ENCODE data around the gene HAGHL.
A peak's percentile ranks its signal among the peaks of the same experiment; 100 is the strongest.

Gene HAGHL

DNA sequence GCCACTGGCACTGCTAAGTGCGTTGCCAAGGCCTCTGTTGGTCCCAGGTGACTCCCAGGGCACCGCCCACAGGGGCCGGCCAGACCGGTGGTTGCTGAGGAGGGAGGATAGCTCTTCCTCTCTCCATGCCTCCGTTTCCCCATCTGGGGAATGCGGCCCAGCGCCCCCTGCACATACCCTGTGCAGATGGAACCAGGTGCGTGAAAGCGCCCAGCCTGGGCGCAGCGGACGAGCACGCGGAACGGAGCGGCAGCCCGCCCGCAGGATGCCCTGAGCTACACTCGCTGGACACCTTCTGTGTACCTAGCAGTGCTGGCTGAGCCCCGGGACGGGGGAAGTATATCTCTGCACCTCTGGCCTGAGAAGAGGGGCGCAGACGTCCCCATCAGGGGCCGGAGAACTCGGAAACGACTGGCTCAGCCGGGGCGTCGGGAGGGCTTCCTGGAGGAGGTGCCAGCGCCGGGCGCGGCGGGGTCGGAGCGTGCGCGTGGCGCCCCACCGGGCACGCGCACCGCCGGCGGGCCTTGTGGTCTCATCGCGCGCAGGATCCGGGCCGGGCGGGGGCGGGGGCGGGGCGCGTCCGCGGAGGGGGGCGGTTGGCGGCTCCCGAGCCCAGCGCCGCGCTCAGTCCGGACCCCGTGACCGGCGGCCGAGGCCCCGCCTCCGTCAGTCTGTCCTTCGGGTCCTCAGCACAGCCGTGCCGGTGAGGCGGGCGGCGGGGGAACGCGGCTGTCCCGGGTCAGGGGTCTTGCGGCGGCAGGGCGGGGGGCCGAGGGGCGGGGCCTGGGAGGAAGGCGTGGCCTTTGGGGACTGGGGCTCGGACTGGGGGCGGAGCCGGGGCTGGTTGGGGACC, at the start of gene HAGHL, which contains the start of gene CCDC78:
TSS of gene HAGHL (plus strand) at position 669 of the 853 bp plus-strand sequence. CDS start 404 bp downstream, outside the sequence.
TSS of gene CCDC78 (minus strand) at position 6 of the 853 bp plus-strand sequence. CDS start 76 bp downstream, outside the sequence.
- peak; percentile 86 for DNase-seq

DNA sequence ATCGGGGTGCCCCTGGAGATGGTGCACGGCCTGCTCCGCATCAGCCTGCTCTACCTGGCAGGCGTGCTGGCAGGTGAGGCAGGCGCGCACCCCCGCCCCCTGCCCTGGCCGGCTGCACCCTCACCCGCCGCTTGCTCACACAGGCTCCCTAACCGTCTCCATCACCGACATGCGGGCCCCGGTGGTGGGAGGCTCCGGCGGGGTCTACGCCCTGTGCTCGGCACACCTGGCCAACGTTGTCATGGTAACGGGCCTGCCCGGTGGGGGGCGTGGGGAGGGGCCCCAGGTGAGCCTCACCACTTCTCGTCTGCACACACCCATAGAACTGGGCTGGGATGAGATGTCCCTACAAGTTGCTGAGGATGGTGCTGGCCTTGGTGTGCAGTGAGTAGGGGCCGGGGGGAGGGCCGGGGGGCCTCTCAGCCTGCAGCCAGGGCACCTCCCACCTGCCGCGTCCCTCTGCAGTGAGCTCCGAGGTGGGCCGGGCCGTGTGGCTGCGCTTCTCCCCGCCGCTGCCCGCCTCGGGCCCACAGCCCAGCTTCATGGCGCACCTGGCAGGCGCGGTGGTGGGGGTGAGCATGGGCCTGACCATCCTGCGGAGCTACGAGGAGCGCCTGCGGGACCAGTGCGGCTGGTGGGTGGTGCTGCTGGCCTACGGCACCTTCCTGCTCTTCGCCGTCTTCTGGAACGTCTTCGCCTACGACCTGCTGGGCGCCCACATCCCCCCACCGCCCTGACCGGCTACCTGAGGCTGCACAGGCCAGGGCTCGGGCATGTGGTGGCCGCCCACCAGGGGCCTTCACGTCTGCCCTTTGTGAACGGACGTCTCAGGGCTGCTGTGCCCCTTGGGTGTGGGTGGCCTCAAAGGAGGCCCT, 49.4 kb upstream of the HAGHL start:
- DNase-seq = no peak

DNA sequence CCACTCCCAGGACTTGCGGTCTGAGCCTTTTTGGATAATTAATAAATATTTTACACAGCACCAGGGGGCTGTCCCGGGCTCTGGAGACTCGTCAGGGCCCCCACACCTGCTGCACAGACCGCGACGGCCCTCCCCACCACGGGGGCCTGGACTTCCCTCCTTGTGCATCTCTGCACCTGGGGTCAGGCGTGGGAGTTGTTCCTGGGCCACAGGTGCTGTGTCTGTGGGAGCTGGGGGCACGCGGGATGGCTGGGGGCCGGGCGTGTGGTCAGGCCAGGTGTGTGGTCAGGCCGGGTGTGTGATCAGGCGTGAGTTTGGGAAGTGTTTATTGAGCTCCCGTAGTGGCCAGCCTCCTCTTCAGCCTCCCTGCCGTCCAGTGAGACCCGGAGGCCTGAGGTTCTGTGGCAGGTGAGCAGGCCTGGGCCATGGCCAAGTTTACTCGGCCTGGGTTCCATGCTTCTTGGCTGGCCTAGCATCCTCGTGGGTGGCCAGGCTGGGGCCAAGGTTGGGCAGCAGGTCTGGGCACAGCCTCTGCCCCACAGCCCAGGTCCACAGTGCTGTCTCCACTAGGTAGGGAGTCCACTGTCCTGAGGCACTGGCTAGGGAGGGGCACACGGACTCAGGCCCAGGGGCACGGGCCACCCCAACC, 48.6 kb upstream of the HAGHL start:
- DNase-seq = no peak

GRCh38 chr16:678858-679813, 47.8 kb upstream of the HAGHL start:
- peak; percentile 83 for DNase-seq

DNA sequence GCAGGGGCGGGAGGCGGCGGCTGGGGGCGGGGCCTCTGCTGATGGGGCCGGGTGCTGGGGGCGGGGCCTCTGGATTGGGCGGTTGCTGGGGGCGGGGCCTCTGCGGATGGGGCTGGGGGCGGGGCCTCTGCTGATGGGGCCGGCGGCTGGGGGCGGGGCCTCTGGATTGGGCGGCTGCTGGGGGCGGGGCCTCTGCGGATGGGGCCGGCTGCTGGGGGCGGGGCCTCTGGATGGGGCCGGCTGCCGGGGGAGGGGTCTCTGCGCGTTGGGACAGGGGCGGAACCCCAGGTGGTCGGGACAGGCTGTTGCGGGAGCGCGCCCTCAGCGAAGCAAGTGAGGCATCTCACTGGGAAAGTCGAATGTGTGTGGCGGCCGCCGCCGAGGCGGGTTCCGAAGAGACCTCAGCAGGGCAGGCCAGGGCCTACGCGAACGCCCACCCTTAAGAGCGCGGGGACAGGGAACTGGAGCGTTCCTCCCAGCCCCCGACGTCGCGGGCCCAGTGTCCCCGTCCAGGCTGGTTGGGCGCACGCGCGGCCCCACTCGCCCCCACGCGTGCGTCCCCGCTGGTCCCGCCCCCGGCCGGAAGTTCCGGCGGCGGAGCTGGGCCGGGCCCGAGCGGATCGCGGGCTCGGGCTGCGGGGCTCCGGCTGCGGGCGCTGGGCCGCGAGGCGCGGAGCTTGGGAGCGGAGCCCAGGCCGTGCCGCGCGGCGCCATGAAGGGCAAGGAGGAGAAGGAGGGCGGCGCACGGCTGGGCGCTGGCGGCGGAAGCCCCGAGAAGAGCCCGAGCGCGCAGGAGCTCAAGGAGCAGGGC, 46.9 kb upstream of the HAGHL start, which contains the start of gene STUB1:
TSS of gene STUB1 (plus strand) at position 597 of the 811 bp plus-strand sequence. CDS start at position 713, 116 bp downstream.
- peak; percentile 95 for DNase-seq

- no peak for DNase-seq
Observed at GRCh38 chr16:680625-680945, 46.3 kb upstream of the HAGHL start.

- DNase-seq = peak; percentile 70
Observed at GRCh38 chr16:680967-681745, 45.8 kb upstream of the HAGHL start.

DNA sequence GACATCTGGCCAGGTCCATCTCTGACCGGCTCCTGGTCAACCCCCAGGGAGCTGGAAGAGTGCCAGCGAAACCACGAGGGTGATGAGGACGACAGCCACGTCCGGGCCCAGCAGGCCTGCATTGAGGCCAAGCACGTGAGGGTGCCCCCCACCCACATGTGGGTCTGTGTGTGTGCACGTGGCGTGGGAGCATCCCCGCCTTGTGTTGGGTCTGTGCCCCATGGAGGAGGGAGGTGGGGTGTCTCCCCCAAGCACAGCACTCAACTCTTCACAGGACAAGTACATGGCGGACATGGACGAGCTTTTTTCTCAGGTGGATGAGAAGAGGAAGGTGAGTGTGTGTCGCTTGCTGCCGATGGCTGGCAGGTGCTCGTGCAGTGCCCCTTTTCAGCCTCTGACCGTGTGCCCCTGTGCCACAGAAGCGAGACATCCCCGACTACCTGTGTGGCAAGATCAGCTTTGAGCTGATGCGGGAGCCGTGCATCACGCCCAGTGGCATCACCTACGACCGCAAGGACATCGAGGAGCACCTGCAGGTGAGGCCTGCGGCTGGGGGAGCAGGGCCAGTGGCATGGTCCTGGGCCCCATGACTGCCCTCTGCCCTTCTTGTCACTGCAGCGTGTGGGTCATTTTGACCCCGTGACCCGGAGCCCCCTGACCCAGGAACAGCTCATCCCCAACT, 45.0 kb upstream of the HAGHL start:
- no peak for DNase-seq

DNA sequence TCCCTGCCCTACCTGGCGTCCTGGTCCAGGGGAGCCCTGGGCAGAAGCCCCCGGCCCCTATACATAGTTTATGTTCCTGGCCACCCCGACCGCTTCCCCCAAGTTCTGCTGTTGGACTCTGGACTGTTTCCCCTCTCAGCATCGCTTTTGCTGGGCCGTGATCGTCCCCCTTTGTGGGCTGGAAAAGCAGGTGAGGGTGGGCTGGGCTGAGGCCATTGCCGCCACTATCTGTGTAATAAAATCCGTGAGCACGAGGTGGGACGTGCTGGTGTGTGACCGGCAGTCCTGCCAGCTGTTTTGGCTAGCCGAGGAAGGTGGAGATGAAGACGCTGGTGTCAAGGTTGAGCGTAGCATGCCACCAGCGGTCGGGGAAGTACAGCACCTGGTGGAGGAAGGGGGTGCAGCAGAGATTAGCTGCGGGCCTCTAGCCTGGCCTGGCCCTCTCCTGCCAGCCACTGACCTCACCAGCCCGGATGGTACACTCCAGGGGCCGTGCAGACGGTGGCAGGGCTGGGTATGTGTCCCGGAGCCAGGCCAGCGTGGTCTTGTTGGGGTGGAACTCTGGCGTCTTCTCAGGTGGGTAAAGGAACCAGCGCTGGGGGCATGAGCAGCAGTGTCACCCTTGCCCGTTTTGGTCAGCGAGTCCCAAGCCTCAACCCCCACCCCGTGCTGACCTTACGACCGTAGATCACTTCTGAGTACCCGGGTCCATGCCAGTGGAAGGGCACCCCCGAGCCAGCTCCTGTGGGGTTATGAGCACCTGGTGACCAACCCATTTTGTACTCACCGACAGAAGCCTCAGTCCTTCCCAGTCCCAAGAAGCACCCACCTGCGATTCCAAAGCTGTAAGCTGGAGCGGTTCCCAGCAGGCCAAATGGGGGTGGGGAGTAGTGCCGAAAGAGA, 44.2 kb upstream of the HAGHL start:
- DNase-seq = no peak

DNA sequence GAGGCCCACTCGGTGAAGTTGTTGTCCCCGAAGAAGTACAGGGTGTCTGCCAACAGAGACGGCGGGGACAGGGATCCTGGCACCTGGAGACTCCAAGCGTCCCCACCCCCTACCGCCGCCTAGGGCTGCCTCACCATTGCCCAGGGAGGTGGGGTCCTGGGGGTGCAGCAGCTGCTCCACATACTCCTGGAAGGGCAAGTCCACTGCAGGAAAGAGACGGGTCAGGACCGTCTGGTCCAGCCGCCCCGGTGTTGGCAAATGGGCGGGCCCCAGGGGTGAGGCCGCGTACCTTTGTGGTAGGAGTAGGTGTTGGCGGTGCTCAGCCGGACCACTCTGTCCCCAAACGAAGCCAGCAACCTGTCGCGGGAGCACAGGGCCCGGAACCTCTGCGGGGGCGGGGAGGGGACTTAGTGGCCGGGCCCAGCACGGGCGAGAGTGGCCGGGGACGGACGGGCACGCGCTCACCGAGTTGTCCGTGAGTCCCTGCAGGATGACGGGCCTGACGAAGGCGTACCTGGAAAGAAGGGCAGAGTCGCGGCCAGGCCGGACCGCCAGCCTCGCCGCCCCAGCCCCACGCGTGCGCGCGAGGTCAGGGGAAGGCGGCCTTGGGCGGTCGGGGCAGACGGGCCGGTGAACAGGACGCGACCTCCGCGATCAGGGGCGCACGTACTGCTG, 43.4 kb upstream of the HAGHL start:
- DNase-seq = no peak

DNA sequence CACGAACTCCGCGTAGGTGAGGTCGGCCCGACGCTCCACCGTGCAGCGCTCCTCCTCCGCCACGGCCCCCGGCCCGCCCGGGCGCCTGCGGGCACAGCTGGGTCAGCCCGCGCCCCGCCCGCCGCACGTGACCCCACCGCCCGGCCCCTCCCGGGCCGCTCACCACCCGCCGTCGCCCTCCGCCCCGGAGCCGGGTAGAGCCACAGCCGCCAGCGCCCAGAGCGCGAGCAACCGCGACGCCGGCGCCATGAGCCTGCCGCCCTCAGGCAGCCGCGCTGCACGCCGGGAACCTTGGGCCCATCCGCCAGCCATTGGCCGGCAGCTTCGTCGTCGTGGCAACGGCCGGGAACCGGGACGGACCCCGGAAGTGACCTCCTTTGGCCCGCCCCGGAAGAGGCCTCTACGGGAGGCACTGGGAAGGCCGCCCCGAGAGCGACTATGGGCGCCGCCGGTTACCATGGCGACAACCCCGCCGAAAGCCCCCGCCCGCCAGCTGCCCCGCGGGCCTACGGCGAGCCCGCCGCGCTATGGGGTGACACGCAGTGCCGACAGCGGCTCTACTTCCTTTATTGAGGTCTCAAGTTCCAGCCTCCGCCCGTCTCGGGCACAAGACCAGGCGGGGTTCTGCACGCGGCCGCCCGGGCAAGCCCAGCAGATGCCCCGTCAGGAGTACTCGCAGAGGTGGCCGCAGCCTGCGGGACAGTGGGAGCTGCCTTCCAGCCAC, 42.7 kb upstream of the HAGHL start, which contains the start of gene JMJD8:
TSS of gene JMJD8 (minus strand) at position 264 of the 724 bp plus-strand sequence. CDS start at position 249, 15 bp downstream.
- DNase-seq = peak; percentile 99

- no peak for DNase-seq
Observed at GRCh38 chr16:684961-685696, 41.8 kb upstream of the HAGHL start.

DNA sequence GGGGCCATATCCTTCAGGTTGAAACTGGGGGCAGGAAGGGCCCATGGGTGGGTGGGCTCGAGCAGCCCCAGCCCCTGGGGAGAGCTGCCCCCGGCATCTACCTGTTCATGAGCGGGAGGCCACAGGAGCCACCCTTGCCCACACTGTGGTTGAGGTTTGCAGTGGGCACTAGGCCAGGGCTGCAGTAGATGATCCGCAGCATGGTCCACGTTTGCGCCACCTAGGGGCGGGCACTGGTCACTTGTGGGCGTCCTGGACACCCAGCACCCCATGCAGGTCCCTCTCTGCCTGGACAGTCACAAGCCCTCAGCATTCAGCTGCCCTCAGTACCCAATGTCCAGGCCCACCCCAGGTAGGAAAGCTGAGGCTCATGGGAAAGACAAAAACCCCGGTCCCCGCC, 40.9 kb upstream of the HAGHL start:
- no peak for DNase-seq

- no peak for DNase-seq
Observed at GRCh38 chr16:686459-687260, 40.2 kb upstream of the HAGHL start.

GRCh38 chr16:687499-687898, 39.4 kb upstream of the HAGHL start:
- DNase-seq = no peak
